Epithelial cell of prostate (primary cell): ENCODE data around the gene CHST7.

Experiments
- DNase-seq: peaks from one replicate; pipeline ENCODE4 v3.0.0-alpha.2; 2011; ENCODE audit warnings: low read depth, low spot score
- H3K27ac ChIP-seq: fragments of 450-650 bp; 2 replicates; pipeline ENCODE4 v1.5.1; 2017; ENCODE audit warnings: mild to moderate bottlenecking

CHST7 gene

GRCh38 chrX:46599051-46599560 is 25.5 kb downstream of the CHST7 start:
- DNase-seq, result no peak

GRCh38 chrX:46601283-46601682 is 27.7 kb downstream of the CHST7 start:
- no peak overlapping the region for H3K27ac ChIP-seq
- DNase-seq, result no peak

More at GRCh38 chrX:46599051-46599560, 25.5 kb downstream of the CHST7 start:
- H3K27ac ChIP-seq, result no peak overlapping the region

GRCh38 chrX:46602468-46603102 is 29.0 kb downstream of the CHST7 start:
- DNase-seq, result no peak
- H3K27ac ChIP-seq, result no peak overlapping the region

GRCh38 chrX:46607916-46608315 is 34.4 kb downstream of the CHST7 start:
- no peak for DNase-seq
- no peak overlapping the region for H3K27ac ChIP-seq

GRCh38 chrX:46610070-46610658 is 36.6 kb downstream of the CHST7 start:
- H3K27ac ChIP-seq, result no peak overlapping the region
- no peak for DNase-seq

- no peak overlapping the region for H3K27ac ChIP-seq
- no peak for DNase-seq
These were observed 38.2 kb downstream of the CHST7 start for GRCh38 chrX:46611658-46612362.

GRCh38 chrX:46617906-46618305 is 44.3 kb downstream of the CHST7 start:
- H3K27ac ChIP-seq, result no peak overlapping the region
- no peak for DNase-seq

- no peak for DNase-seq
- no peak overlapping the region for H3K27ac ChIP-seq
These were observed 45.4 kb downstream of the CHST7 start for GRCh38 chrX:46618947-46619346.

GRCh38 chrX:46620505-46620904 is 46.9 kb downstream of the CHST7 start:
- no peak overlapping the region for H3K27ac ChIP-seq
- no peak for DNase-seq

GRCh38 chrX:46621572-46621971 is 48.0 kb downstream of the CHST7 start:
- H3K27ac ChIP-seq, result no peak overlapping the region
- DNase-seq, result no peak

GRCh38 chrX:46624090-46624786 is 50.7 kb downstream of the CHST7 start:
- no peak for DNase-seq
- H3K27ac ChIP-seq, result no peak overlapping the region

GRCh38 chrX:46626566-46626965 is 53.0 kb downstream of the CHST7 start:
- DNase-seq, result no peak
- no peak overlapping the region for H3K27ac ChIP-seq

- DNase-seq, result no peak
- H3K27ac ChIP-seq, result no peak overlapping the region
These were observed 53.5 kb downstream of the CHST7 start for GRCh38 chrX:46627062-46627461.

GRCh38 chrX:46627711-46628419 is 54.3 kb downstream of the CHST7 start:
- no peak for DNase-seq
- H3K27ac ChIP-seq, result no peak overlapping the region

GRCh38 chrX:46628460-46629371 is 55.2 kb downstream of the CHST7 start:
- DNase-seq, result no peak
- H3K27ac ChIP-seq, result no peak overlapping the region

- no peak for DNase-seq
These were observed 56.6 kb downstream of the CHST7 start for GRCh38 chrX:46630141-46630540.

GRCh38 chrX:46634577-46634976 is 61.0 kb downstream of the CHST7 start:
- DNase-seq, result no peak
- H3K27ac ChIP-seq, result no peak overlapping the region

More at GRCh38 chrX:46630141-46630540, 56.6 kb downstream of the CHST7 start:
- no peak overlapping the region for H3K27ac ChIP-seq

GRCh38 chrX:46635186-46635585 is 61.6 kb downstream of the CHST7 start:
- no peak for DNase-seq
- H3K27ac ChIP-seq, result no peak overlapping the region

- H3K27ac ChIP-seq, result no peak overlapping the region
- no peak for DNase-seq
These were observed 62.7 kb downstream of the CHST7 start for GRCh38 chrX:46636223-46636622.
